Liver (tissue), 9 donors: Measurements from ENCODE around the gene GHR. TPM values are rescaled to one million over a fixed set of nuclear protein-coding genes. Genes with fewer than 3 reads are reported as not detected.

ENCODE experiments used
- DNase-seq: peaks from one replicate; pipeline ENCODE4 v3.0.0-alpha.2; 2017; ENCODE audit warnings: low spot score
- H3K27ac ChIP-seq, 2 donors: one replicate each; pipeline ENCODE4 v1.7.0; 2013; ENCODE audit warnings: inconsistent platforms in 2 of 2, low read length in 2 of 2, control low read depth in 1 of 2, low read depth in 1 of 2, mild to moderate bottlenecking in 1 of 2
- H3K27me3 ChIP-seq, 4 donors: one replicate each; pipeline versions ENCODE4 v1.6.1 to v1.7.0; 2013; ENCODE audit warnings: low read length in 3 of 4, inconsistent platforms in 1 of 4, mild to moderate bottlenecking in 1 of 4, moderate library complexity in 1 of 4; ENCODE audit not compliant: control insufficient read depth in 4 of 4, insufficient read depth in 4 of 4
- H3K36me3 ChIP-seq, 4 donors: one replicate each; pipeline versions ENCODE4 v1.6.1 to v1.7.0; 2013; ENCODE audit warnings: low read length in 3 of 4, mild to moderate bottlenecking in 3 of 4, low read depth in 1 of 4, moderate library complexity in 1 of 4; ENCODE audit not compliant: control insufficient read depth in 4 of 4, insufficient read depth in 3 of 4
- H3K4me1 ChIP-seq, 4 donors: one replicate each; pipeline versions ENCODE4 v1.6.1 to v1.7.0; 2013; ENCODE audit warnings: low read length in 3 of 4, mild to moderate bottlenecking in 3 of 4, moderate library complexity in 1 of 4; ENCODE audit not compliant: control insufficient read depth in 4 of 4, insufficient read depth in 4 of 4
- H3K4me3 ChIP-seq, 3 donors: one replicate each; pipeline versions ENCODE4 v1.6.1 to v1.7.0; 2013; ENCODE audit warnings: low read length in 3 of 3, control low read depth in 1 of 3, low read depth in 1 of 3, mild to moderate bottlenecking in 1 of 3
- H3K9ac ChIP-seq, 2 donors: one replicate each; pipeline ENCODE4 v1.7.0; 2013; ENCODE audit warnings: low read length in 2 of 2, mild to moderate bottlenecking in 2 of 2, moderate library complexity in 2 of 2, control low read depth in 1 of 2, low read depth in 1 of 2
- H3K9me3 ChIP-seq, 4 donors: one replicate each; pipeline versions ENCODE4 v1.6.1 to v1.7.0; 2013; ENCODE audit warnings: low read length in 3 of 4; ENCODE audit not compliant: control insufficient read depth in 4 of 4
- FOXA1 ChIP-seq: IDR thresholded peaks from 2 replicates; pipeline ENCODE4 v1.6.1; 2016; ENCODE audit warnings: antibody characterized with exemption
- FOXA2 ChIP-seq: IDR thresholded peaks from 2 replicates; pipeline ENCODE4 v1.6.1; 2016; ENCODE audit warnings: antibody characterized with exemption
- HNF4A ChIP-seq, 2 donors: conservative IDR thresholded peaks; 2 replicates each; pipeline ENCODE4 v1.6.1; 2016; ENCODE audit warnings: antibody characterized with exemption in 2 of 2, mild to moderate bottlenecking in 2 of 2
- HNF4G ChIP-seq: IDR thresholded peaks from 2 replicates; pipeline ENCODE4 v1.6.1; 2016; ENCODE audit warnings: antibody characterized with exemption
- JUND ChIP-seq, 2 donors: IDR thresholded peaks; 2 replicates each; pipeline ENCODE4 v1.6.1; 2016; ENCODE audit warnings: antibody characterized with exemption in 2 of 2
- NR2F2 ChIP-seq: IDR thresholded peaks from 2 replicates; pipeline ENCODE4 v1.6.1; 2016; ENCODE audit warnings: antibody characterized with exemption
- RAD21 ChIP-seq, 2 donors: IDR thresholded peaks; 2 replicates each; pipeline ENCODE4 v1.6.1; 2016; ENCODE audit warnings: antibody characterized with exemption in 2 of 2, mild to moderate bottlenecking in 2 of 2
- RXRA ChIP-seq, 2 donors: IDR thresholded peaks; 2 replicates each; pipeline ENCODE4 v1.6.1; 2017 to 2018; ENCODE audit warnings: antibody characterized with exemption in 2 of 2, mild to moderate bottlenecking in 1 of 2
- SP1 ChIP-seq: IDR thresholded peaks from 2 replicates; pipeline ENCODE4 v1.6.1; 2018; ENCODE audit warnings: antibody characterized with exemption, mild to moderate bottlenecking
- TAF1 ChIP-seq: conservative IDR thresholded peaks from 2 replicates; pipeline ENCODE4 v1.6.1; 2016; ENCODE audit warnings: antibody characterized with exemption, mild to moderate bottlenecking
- YY1 ChIP-seq: IDR thresholded peaks from 2 replicates; pipeline ENCODE4 v1.6.1; 2016; ENCODE audit warnings: antibody characterized with exemption, mild to moderate bottlenecking
- WGBS: extraction: QIAGEN DNeasy Blood & Tissue Kit; methylation state at CpG from one replicate; pipeline ENCODE4 v1.1.7; 2013; 5-methylcytosine and 5-hydroxymethylcytosine counted together
- polyA plus RNA-seq, 2 donors: library from polyadenylated mRNA; stranded (reverse) in 1 of 2; unstranded in 1 of 2; fragments of 200-250 nt in 1 of 2; fragments of >200 nt in 1 of 2; fragmentation: Nextera tagmentation in 1 of 2; extraction: Ambion mirVana in 1 of 2; gene quantifications; one replicate each; pipeline versions ENCODE4 v1.2.1 to v1.2.3, GENCODE V29; 2013 to 2015
- total RNA-seq, 2 donors: library from RNA; depleted of rRNA; stranded (reverse); fragments of >200 nt; gene quantifications; one replicate each; pipeline ENCODE4 v1.2.3, GENCODE V29; 2014
- TF ChIP-seq, protein P1 (sequence below): IDR thresholded peaks from 2 replicates; pipeline ENCODE4 v1.6.1; 2016; ENCODE audit warnings: antibody characterized with exemption, mild to moderate bottlenecking
- TF ChIP-seq, protein P2 (sequence below): fragments of 150-350 bp; IDR thresholded peaks from 2 replicates; pipeline ENCODE4 v1.5.1; 2017; ENCODE audit warnings: improper control_type of control experiment, low read depth, low read length; ENCODE audit not compliant: missing input control
- TF ChIP-seq, protein P3 (sequence below): IDR thresholded peaks from 2 replicates; pipeline ENCODE4 v1.6.1; 2016; ENCODE audit warnings: antibody characterized with exemption
- TF ChIP-seq, protein P4 (sequence below): IDR thresholded peaks from 2 replicates; pipeline ENCODE4 v1.6.1; 2016; ENCODE audit warnings: antibody characterized with exemption
- donor health status: healthy.
- donor health status: healthy.
- donor health status: healthy.
- donor health status: healthy.
- donor health status: healthy.

GHR gene
- total and polyA plus RNA-seq, 4 donors: 6.6 to 104 (median 20.9) TPM

DNA sequence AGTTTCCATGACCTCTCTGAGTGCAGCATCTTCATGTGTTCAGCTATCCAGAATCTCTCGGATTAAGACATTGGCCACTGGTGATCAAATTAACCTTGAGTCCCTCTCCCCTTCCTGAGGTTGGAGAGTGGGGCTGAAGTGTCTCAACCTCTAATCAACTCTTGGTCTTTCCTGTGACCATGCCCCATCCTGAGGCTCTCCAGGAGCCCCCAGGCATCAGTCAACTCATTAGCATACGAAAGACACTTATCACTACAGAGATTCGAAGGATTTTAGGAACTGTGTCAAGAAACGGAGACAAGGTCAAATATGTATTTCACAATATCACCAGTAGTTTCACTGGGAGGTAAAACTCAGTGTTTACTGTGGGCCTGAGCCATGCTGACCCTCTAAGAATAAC is 203.2 kb downstream of the GHR start:
- DNase-seq: no peak
- Histone ChIP-seq H3K27ac (no peak overlapping the region), H3K9me3 (no peaks in the 10 kb centered on the region), H3K4me1 (peaks cover 0 to 34% (median 13%) of the 10 kb centered on the region in 4 donors), H3K4me3 (no peak overlapping the region), H3K9ac (no peak overlapping the region), H3K36me3 (peaks cover 0 to 9% (median 2%) of the 10 kb centered on the region in 4 donors), H3K27me3 (no peaks in the 10 kb centered on the region)
- TF ChIP-seq, protein P1, sequence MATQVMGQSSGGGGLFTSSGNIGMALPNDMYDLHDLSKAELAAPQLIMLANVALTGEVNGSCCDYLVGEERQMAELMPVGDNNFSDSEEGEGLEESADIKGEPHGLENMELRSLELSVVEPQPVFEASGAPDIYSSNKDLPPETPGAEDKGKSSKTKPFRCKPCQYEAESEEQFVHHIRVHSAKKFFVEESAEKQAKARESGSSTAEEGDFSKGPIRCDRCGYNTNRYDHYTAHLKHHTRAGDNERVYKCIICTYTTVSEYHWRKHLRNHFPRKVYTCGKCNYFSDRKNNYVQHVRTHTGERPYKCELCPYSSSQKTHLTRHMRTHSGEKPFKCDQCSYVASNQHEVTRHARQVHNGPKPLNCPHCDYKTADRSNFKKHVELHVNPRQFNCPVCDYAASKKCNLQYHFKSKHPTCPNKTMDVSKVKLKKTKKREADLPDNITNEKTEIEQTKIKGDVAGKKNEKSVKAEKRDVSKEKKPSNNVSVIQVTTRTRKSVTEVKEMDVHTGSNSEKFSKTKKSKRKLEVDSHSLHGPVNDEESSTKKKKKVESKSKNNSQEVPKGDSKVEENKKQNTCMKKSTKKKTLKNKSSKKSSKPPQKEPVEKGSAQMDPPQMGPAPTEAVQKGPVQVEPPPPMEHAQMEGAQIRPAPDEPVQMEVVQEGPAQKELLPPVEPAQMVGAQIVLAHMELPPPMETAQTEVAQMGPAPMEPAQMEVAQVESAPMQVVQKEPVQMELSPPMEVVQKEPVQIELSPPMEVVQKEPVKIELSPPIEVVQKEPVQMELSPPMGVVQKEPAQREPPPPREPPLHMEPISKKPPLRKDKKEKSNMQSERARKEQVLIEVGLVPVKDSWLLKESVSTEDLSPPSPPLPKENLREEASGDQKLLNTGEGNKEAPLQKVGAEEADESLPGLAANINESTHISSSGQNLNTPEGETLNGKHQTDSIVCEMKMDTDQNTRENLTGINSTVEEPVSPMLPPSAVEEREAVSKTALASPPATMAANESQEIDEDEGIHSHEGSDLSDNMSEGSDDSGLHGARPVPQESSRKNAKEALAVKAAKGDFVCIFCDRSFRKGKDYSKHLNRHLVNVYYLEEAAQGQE: no peak
- TF ChIP-seq YY1: no peak
- no peak for TF ChIP-seq HNF4A (conservative IDR thresholded peaks at IDR 0.05)
- no peak for TF ChIP-seq RAD21 (IDR thresholded peaks at IDR 0.05)
- TF ChIP-seq FOXA2: no peak
- TF ChIP-seq NR2F2: no peak
- no peak for TF ChIP-seq RXRA (IDR thresholded peaks at IDR 0.05)
- TF ChIP-seq, protein P2, sequence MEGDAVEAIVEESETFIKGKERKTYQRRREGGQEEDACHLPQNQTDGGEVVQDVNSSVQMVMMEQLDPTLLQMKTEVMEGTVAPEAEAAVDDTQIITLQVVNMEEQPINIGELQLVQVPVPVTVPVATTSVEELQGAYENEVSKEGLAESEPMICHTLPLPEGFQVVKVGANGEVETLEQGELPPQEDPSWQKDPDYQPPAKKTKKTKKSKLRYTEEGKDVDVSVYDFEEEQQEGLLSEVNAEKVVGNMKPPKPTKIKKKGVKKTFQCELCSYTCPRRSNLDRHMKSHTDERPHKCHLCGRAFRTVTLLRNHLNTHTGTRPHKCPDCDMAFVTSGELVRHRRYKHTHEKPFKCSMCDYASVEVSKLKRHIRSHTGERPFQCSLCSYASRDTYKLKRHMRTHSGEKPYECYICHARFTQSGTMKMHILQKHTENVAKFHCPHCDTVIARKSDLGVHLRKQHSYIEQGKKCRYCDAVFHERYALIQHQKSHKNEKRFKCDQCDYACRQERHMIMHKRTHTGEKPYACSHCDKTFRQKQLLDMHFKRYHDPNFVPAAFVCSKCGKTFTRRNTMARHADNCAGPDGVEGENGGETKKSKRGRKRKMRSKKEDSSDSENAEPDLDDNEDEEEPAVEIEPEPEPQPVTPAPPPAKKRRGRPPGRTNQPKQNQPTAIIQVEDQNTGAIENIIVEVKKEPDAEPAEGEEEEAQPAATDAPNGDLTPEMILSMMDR: no peak
- 62% methylated on average over 4 of the region's 4 CpGs for WGBS

DNA sequence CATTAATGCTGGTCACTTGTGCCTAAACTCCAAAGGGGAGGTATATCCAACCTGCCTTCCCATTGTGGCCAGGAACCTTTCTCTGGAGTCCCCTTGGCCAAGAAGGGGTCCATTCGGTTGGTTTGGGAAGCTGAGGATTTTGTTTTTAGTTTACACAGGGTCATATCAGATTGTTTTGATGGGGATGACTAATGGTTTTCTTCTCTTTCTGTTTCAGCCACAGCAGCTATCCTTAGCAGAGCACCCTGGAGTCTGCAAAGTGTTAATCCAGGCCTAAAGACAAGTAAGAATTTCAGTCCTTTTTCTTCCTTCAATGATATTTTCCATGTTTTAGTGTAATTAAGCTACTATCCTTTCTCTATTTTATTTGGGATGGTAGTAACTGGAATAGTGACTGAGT is 205.6 kb downstream of the GHR start:
- WGBS: 72% methylated on average over 1 of the region's 1 CpG

DNA sequence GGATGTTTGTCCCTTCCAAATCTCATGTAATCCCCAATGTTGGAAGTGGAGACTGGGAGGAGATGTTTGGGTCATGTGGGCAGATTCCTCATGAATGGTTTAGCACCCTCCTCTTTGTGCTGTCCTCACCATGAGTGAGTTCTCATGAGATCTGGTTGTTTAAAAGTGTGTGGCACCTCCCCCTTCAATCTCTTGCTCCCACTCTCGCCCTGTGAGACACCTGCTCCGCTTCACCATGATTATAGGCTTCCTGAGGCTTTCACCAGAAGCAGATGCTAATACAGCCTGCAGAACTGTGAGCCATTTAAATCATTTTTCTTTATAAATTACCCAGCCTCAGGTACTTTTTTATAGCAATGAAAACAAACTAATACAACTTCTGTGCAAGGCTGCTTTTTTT is 206.0 kb downstream of the GHR start:
- Histone ChIP-seq H3K4me1 (peaks cover 1 to 21% (median 8%) of the 10 kb centered on the region in 4 donors), H3K36me3 (peaks cover 0 to 10% (median 3%) of the 10 kb centered on the region in 4 donors), H3K27ac (no peak overlapping the region), H3K9me3 (no peaks in the 10 kb centered on the region), H3K4me3 (no peak overlapping the region), H3K27me3 (no peaks in the 10 kb centered on the region), H3K9ac (no peak overlapping the region)
- 96% methylated on average over 2 of the region's 2 CpGs for WGBS
- DNase-seq: no peak
- TF ChIP-seq HNF4A (conservative IDR thresholded peaks at IDR 0.05) (no peak), RAD21 (IDR thresholded peaks at IDR 0.05) (no peak), JUND (IDR thresholded peaks at IDR 0.05) (no peak), FOXA1 (no peak), SP1 (no peak), HNF4G (no peak), YY1 (no peak), RXRA (IDR thresholded peaks at IDR 0.05) (no peak), TAF1 (no peak)
- TF ChIP-seq, protein P3, sequence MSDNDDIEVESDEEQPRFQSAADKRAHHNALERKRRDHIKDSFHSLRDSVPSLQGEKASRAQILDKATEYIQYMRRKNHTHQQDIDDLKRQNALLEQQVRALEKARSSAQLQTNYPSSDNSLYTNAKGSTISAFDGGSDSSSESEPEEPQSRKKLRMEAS: no peak
- TF ChIP-seq, protein P4, sequence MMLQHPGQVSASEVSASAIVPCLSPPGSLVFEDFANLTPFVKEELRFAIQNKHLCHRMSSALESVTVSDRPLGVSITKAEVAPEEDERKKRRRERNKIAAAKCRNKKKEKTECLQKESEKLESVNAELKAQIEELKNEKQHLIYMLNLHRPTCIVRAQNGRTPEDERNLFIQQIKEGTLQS: no peak
- TF ChIP-seq, protein P1: no peak
- TF ChIP-seq, protein P2: no peak

More for the DNA sequence above, 205.6 kb downstream of the GHR start:
- no peak overlapping the region for H3K4me3 ChIP-seq
- H3K9ac ChIP-seq: no peak overlapping the region
- no peak overlapping the region for H3K27ac ChIP-seq
- H3K9me3 ChIP-seq: no peaks in the 10 kb centered on the region
- peaks cover 0 to 10% (median 3%) of the 10 kb centered on the region in 4 donors for H3K36me3 ChIP-seq
- H3K27me3 ChIP-seq: no peaks in the 10 kb centered on the region
- H3K4me1 ChIP-seq: peaks cover 1 to 23% (median 9%) of the 10 kb centered on the region in 4 donors
- TF ChIP-seq FOXA2 (no peak), NR2F2 (no peak), FOXA1 (no peak), YY1 (no peak)
- DNase-seq: no peak
